ENCODE measurements around the gene SELENON. TPM values are rescaled to one million over a fixed set of nuclear protein-coding genes. Genes with fewer than 3 reads are reported as not detected.

Gene SELENON
- total and polyA plus RNA-seq, 2 of the 4 experiments (the other 2 are of a cell fraction): 9.1 to 114 TPM

GRCh38 chr1:25828491-25828890 lies 28.5 kb downstream of the SELENON start:
- Histone ChIP-seq H3K4me1 (ENCODE audit: control insufficient read depth, insufficient read depth, low read length) (no peaks in the 10 kb centered on the region), H3K23ac (ENCODE audit: low read depth, low read length) (no peak overlapping the region), H3K27ac (ENCODE audit: insufficient read depth, low read length) (no peak overlapping the region), H3K9ac (ENCODE audit: low read depth, low read length) (no peak overlapping the region), H2AFZ (replicated peaks; ENCODE audit: low read length, poor library complexity) (no peak overlapping the region), H3K36me3 (ENCODE audit: control insufficient read depth, insufficient read depth, low read length) (peaks cover 59% of the 10 kb centered on the region), H2BK15ac (ENCODE audit: low read depth, low read length) (no peak overlapping the region), H3K27me3 (ENCODE audit: control insufficient read depth, insufficient read depth, low read length) (no peaks in the 10 kb centered on the region), H2BK120ac (ENCODE audit: low read depth, low read length) (no peak overlapping the region), H3K4me3 (ENCODE audit: insufficient read depth, low read depth, low read length) (no peak overlapping the region), H3K4me2 (ENCODE audit: low read depth, low read length) (no peak overlapping the region), H4K8ac (ENCODE audit: low read depth in 2 of 2, low read length in 2 of 2) (no peak overlapping the region), H3K56ac (ENCODE audit: extremely low read depth, insufficient read depth, low read length) (no peak overlapping the region), H4K5ac (ENCODE audit: low read depth, low read length) (no peak overlapping the region), H2AK9ac (replicated peaks; ENCODE audit: low read depth, low read length, poor library complexity) (no peak overlapping the region), H2BK5ac (ENCODE audit: low read depth, low read length, poor library complexity, severe bottlenecking) (no peak overlapping the region), H4K91ac (ENCODE audit: insufficient read depth, low read depth, low read length) (no peak overlapping the region), H3K79me1 (ENCODE audit: low read depth in 1 of 2, low read length in 2 of 2) (peaks cover 24 to 38% of the 10 kb centered on the region in 2 experiments), H3K18ac (ENCODE audit: low read depth, low read length) (no peak overlapping the region), H3K14ac (replicated peaks; ENCODE audit: low read depth, low read length) (no peak overlapping the region), H3K4ac (ENCODE audit: low read depth, low read length) (no peak overlapping the region), H3K9me1 (ENCODE audit: insufficient read depth, low read length) (no peaks in the 10 kb centered on the region; the same call in 1 of the 2 replicates), H3K9me3 (ENCODE audit: control insufficient read depth, insufficient read depth, low read length) (no peaks in the 10 kb centered on the region), H4K20me1 (ENCODE audit: insufficient read depth, low read length) (peaks cover 10% of the 10 kb centered on the region; the same call in 1 of the 2 replicates), H2AK5ac (ENCODE audit: low read depth, low read length) (no peak overlapping the region), H2BK20ac (ENCODE audit: low read depth, low read length) (no peak overlapping the region)
- WGBS, 2 experiments (ENCODE audit: extremely low coverage in 2 of 2, insufficient read length in 1 of 2): no CpG with 5 or more reads among the region's 3 CpGs
- dilution Hi-C loops (cut with HindIII; ENCODE audit: low sequenced_read_pairs, unreplicated experiment) (no loop called here), in situ Hi-C loops (cut with MboI; ENCODE audit: low sequenced_read_pairs) (loop anchor here (10.0 kb wide), 1 partner anchor 166 kb away; the partner anchor contains the start of gene PAFAH2), intact Hi-C loops (cut with micrococcal nuclease) (no loop called here)
- no peak for DNase-seq
- POLR2A ChIA-PET (ENCODE audit: unreplicated experiment): no interaction called here
- ATAC-seq (ENCODE audit: low read depth): no peak
- TF ChIP-seq BHLHE40 (IDR thresholded peaks at IDR 0.05; ENCODE audit: low read depth, low read length) (no peak), ELK1 (IDR thresholded peaks at IDR 0.05; ENCODE audit: borderline replicate concordance, low read depth, low read length) (no peak), USF2 (IDR thresholded peaks at IDR 0.05; ENCODE audit: low read depth, low read length) (no peak), RCOR1 (IDR thresholded peaks at IDR 0.05; ENCODE audit: insufficient replicate concordance, low read length) (no peak), FOS (IDR thresholded peaks at IDR 0.05; ENCODE audit: low read depth, low read length) (no peak), CHD1 (IDR thresholded peaks at IDR 0.05; ENCODE audit: low read depth, low read length) (no peak), MXI1 (IDR thresholded peaks at IDR 0.05; ENCODE audit: borderline replicate concordance, low read depth, low read length) (no peak), NFE2L2 (IDR thresholded peaks at IDR 0.05; ENCODE audit: low read depth, low read length) (no peak), SMC3 (IDR thresholded peaks at IDR 0.05; ENCODE audit: low read depth, low read length) (no peak), POLR2A (IDR thresholded peaks at IDR 0.05; ENCODE audit: low read depth, low read length) (no peak), RFX5 (IDR thresholded peaks at IDR 0.05; ENCODE audit: low read depth, low read length) (no peak), CTCF (conservative IDR thresholded peaks at IDR 0.05; ENCODE audit: low read depth, low read length) (no peak), MAFK (IDR thresholded peaks at IDR 0.05; ENCODE audit: low read depth, low read length) (no peak), RAD21 (IDR thresholded peaks at IDR 0.05; ENCODE audit: low read length) (no peak)
- CTCF ChIA-PET: no interaction called here
- no TSS peak for BruUV-seq (replicated peaks)
